HEK293 (cell line): ENCODE results near the gene PSMD2.

Experiments
- BCL11B ChIP-seq: fragments of 450-650 bp; formaldehyde crosslinking; IDR thresholded peaks from 2 replicates; pipeline ENCODE4 v1.5.1; 2016; ENCODE audit warnings: low read depth, missing biosample characterization, missing genetic modification characterization
- EGR2 ChIP-seq: fragments of 450-650 bp; formaldehyde crosslinking; IDR thresholded peaks from 2 replicates; pipeline ENCODE4 v1.5.1; 2016; ENCODE audit warnings: low read depth, missing biosample characterization, missing genetic modification characterization
- KLF1 ChIP-seq: fragments of 450-650 bp; formaldehyde crosslinking; IDR thresholded peaks from 2 replicates; pipeline ENCODE4 v1.5.1; 2016; ENCODE audit warnings: missing biosample characterization, missing genetic modification characterization
- MEIS1 ChIP-seq: sonication (generic); formaldehyde crosslinking; IDR thresholded peaks from 2 replicates; pipeline ENCODE4 v1.8.1; 2022; ENCODE audit warnings: missing genetic modification reagents, mild to moderate bottlenecking, borderline replicate concordance
- SP2 ChIP-seq: fragments of 450-650 bp; formaldehyde crosslinking; IDR thresholded peaks from 2 replicates; pipeline ENCODE4 v1.5.1; 2016; ENCODE audit warnings: missing biosample characterization, missing genetic modification characterization
- ZBTB8A ChIP-seq: fragments of 450-650 bp; formaldehyde crosslinking; IDR thresholded peaks from 2 replicates; pipeline ENCODE4 v1.5.1; 2016; ENCODE audit warnings: missing biosample characterization, missing genetic modification characterization
- ZEB2 ChIP-seq: fragments of 450-650 bp; formaldehyde crosslinking; IDR thresholded peaks from 2 replicates; pipeline ENCODE4 v1.5.1; 2016; ENCODE audit warnings: missing biosample characterization, missing genetic modification characterization
- ZNF155 ChIP-seq: fragments of 450-650 bp; formaldehyde crosslinking; IDR thresholded peaks from 2 replicates; pipeline ENCODE4 v1.5.1; 2016; ENCODE audit warnings: missing biosample characterization, missing genetic modification characterization
- ZNF175 ChIP-seq: fragments of 450-650 bp; formaldehyde crosslinking; IDR thresholded peaks from 2 replicates; pipeline ENCODE4 v1.5.1; 2016; ENCODE audit warnings: missing biosample characterization, missing genetic modification characterization
- ZNF248 ChIP-seq: fragments of 450-650 bp; formaldehyde crosslinking; IDR thresholded peaks from 2 replicates; pipeline ENCODE4 v1.5.1; 2017; ENCODE audit warnings: missing biosample characterization, missing genetic modification characterization
- ZNF335 ChIP-seq: fragments of 450-650 bp; formaldehyde crosslinking; conservative IDR thresholded peaks from 2 replicates; pipeline ENCODE4 v1.5.1; 2016; ENCODE audit warnings: missing biosample characterization, missing genetic modification characterization
- ZNF341 ChIP-seq: fragments of 450-650 bp; formaldehyde crosslinking; IDR thresholded peaks from 2 replicates; pipeline ENCODE4; 2016; ENCODE audit warnings: low read depth, missing biosample characterization, missing genetic modification characterization
- ZNF529 ChIP-seq: fragments of 450-650 bp; formaldehyde crosslinking; IDR thresholded peaks from 2 replicates; pipeline ENCODE4 v1.5.1; 2017; ENCODE audit warnings: missing genetic modification characterization, missing biosample characterization; ENCODE audit not compliant: insufficient replicate concordance
- ZNF544 ChIP-seq: fragments of 450-650 bp; formaldehyde crosslinking; IDR thresholded peaks from 2 replicates; pipeline ENCODE4 v1.5.0; 2017; ENCODE audit warnings: missing biosample characterization, missing genetic modification characterization
- ZNF549 ChIP-seq: fragments of 450-650 bp; IDR thresholded peaks from 2 replicates; pipeline ENCODE4 v1.5.1; 2018; ENCODE audit warnings: missing biosample characterization, missing genetic modification characterization, mild to moderate bottlenecking, inconsistent platforms, moderate library complexity
- ZNF596 ChIP-seq: fragments of 450-650 bp; IDR thresholded peaks from 2 replicates; pipeline ENCODE4 v1.5.0; 2018; ENCODE audit warnings: missing biosample characterization, mild to moderate bottlenecking, missing genetic modification characterization, moderate library complexity
- ZNF600 ChIP-seq: fragments of 450-650 bp; formaldehyde crosslinking; IDR thresholded peaks from 2 replicates; pipeline ENCODE4 v1.5.1; 2016; ENCODE audit warnings: missing biosample characterization, missing genetic modification characterization
- ZNF626 ChIP-seq: fragments of 450-650 bp; sonication (Bioruptor Pico); formaldehyde crosslinking; IDR thresholded peaks from 2 replicates; pipeline ENCODE4 v1.5.1; 2018; ENCODE audit warnings: missing biosample characterization, missing genetic modification characterization, inconsistent platforms
- ZNF629 ChIP-seq: fragments of 450-650 bp; formaldehyde crosslinking; IDR thresholded peaks from 2 replicates; pipeline ENCODE4 v1.5.1; 2017; ENCODE audit warnings: missing biosample characterization, missing genetic modification characterization
- ZNF658 ChIP-seq: fragments of 450-650 bp; formaldehyde crosslinking; IDR thresholded peaks from 2 replicates; pipeline ENCODE4; 2016; ENCODE audit warnings: missing biosample characterization, missing genetic modification characterization
- ZNF677 ChIP-seq: fragments of 450-650 bp; IDR thresholded peaks from 2 replicates; pipeline ENCODE4 v1.5.0; 2018; ENCODE audit warnings: missing biosample characterization, mild to moderate bottlenecking, missing genetic modification characterization, moderate library complexity
- ZNF837 ChIP-seq: fragments of 450-650 bp; formaldehyde crosslinking; IDR thresholded peaks from 2 replicates; pipeline ENCODE4 v1.5.1; 2016; ENCODE audit warnings: missing biosample characterization, missing genetic modification characterization
- TF ChIP-seq, protein P1 (sequence below): fragments of 450-650 bp; formaldehyde crosslinking; IDR thresholded peaks from 2 replicates; pipeline ENCODE4 v1.5.1; 2016; ENCODE audit warnings: missing biosample characterization, missing genetic modification characterization
- TF ChIP-seq, protein P2 (sequence below): fragments of 450-650 bp; formaldehyde crosslinking; IDR thresholded peaks from 2 replicates; pipeline ENCODE4; 2016; ENCODE audit warnings: missing biosample characterization, missing genetic modification characterization
- TF ChIP-seq, protein P3 (sequence below): fragments of 450-650 bp; formaldehyde crosslinking; IDR thresholded peaks from 2 replicates; pipeline ENCODE4 v1.5.1; 2016; ENCODE audit warnings: missing biosample characterization, missing genetic modification characterization
- TF ChIP-seq, protein P4 (sequence below): fragments of 450-650 bp; formaldehyde crosslinking; IDR thresholded peaks from 2 replicates; pipeline ENCODE4 v1.5.1; 2016; ENCODE audit warnings: missing biosample characterization, missing genetic modification characterization
- TF ChIP-seq, protein P5 (sequence below): fragments of 450-650 bp; formaldehyde crosslinking; IDR thresholded peaks from 2 replicates; pipeline ENCODE4 v1.5.1; 2017; ENCODE audit warnings: missing biosample characterization, missing genetic modification characterization
- TF ChIP-seq, protein P6 (sequence below): fragments of 450-650 bp; formaldehyde crosslinking; IDR thresholded peaks from 2 replicates; pipeline ENCODE4 v1.5.1; 2016; ENCODE audit warnings: missing biosample characterization, missing genetic modification characterization

PSMD2 gene

DNA sequence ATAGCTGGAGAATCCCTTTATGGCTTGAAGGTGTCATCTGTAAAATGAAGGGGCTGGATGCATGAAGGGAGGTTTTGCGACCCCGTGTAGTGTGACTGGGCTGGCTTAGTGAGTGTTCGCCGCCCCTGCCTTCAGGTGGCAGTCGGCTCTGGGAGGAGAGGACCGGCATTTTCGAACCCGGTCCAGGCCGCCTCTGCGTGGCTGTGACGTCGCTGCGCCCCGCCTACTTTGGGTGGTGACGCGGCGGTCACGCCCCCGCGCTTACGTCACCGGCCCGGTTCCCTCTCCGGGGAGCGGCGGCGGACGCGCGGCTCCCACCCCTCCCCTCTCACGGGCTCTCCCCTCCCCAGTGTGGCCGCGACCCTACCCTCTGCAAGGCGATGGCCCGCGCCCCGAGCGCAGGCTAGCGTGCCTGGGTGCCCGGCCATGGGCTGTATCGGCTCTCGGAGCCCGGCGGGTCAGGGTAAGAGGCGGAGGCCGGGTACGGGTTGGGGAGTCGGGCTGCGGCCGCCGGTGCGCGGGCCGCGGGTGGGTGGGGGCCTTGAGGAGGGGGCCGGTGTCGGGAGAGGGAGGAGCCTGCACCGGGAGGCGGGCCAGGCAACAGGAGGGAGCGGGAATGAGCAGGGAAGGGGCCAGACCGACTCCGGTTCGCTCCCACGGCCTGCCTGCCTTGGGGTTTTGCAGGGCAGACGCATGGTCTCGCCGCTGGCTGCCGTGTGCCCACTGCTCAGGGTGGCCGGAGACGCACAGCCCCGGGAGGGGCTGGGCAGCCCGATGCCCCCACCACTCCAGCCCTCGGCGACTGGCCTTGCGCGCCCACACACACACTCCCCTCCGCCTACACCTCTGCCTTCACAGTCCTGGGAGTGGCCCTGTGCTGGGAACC is 36.9 kb downstream of the PSMD2 start (continued):
- TF ChIP-seq, protein P1, sequence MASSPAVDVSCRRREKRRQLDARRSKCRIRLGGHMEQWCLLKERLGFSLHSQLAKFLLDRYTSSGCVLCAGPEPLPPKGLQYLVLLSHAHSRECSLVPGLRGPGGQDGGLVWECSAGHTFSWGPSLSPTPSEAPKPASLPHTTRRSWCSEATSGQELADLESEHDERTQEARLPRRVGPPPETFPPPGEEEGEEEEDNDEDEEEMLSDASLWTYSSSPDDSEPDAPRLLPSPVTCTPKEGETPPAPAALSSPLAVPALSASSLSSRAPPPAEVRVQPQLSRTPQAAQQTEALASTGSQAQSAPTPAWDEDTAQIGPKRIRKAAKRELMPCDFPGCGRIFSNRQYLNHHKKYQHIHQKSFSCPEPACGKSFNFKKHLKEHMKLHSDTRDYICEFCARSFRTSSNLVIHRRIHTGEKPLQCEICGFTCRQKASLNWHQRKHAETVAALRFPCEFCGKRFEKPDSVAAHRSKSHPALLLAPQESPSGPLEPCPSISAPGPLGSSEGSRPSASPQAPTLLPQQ (tag by site-specific recombination), result no peak
- TF ChIP-seq KLF1 (tag by site-specific recombination) (peak; percentile 59), ZNF544 (no peak), ZNF529 (no peak), SP2 (peak; percentile 86), ZEB2 (tag by site-specific recombination) (peak; percentile 76; the same call in 1 of the 2 replicates), ZNF248 (tag by site-specific recombination) (no peak), ZNF677 (tag by site-specific recombination) (no peak), ZNF629 (tag by site-specific recombination) (peak; percentile 99), BCL11B (peak; percentile 79; the same call in 1 of the 2 replicates), ZNF335 (tag by site-specific recombination) (peak; percentile 47), ZNF596 (tag by site-specific recombination) (no peak), ZNF175 (no peak), ZNF341 (tag by site-specific recombination) (peak; percentile 70), ZNF155 (tag by site-specific recombination) (no peak), MEIS1 (CRISPR knock-in tag) (no peak), ZBTB8A (tag by site-specific recombination) (peak; percentile 64; the same call in 1 of the 2 replicates), ZNF837 (tag by site-specific recombination) (no peak), EGR2 (tag by site-specific recombination) (peak; percentile 77), ZNF626 (tag by site-specific recombination) (no peak), ZNF658 (tag by site-specific recombination) (no peak), ZNF549 (tag by site-specific recombination) (no peak), ZNF600 (tag by site-specific recombination) (peak; percentile 81; the same call in 1 of the 2 replicates)
- TF ChIP-seq, protein P2, sequence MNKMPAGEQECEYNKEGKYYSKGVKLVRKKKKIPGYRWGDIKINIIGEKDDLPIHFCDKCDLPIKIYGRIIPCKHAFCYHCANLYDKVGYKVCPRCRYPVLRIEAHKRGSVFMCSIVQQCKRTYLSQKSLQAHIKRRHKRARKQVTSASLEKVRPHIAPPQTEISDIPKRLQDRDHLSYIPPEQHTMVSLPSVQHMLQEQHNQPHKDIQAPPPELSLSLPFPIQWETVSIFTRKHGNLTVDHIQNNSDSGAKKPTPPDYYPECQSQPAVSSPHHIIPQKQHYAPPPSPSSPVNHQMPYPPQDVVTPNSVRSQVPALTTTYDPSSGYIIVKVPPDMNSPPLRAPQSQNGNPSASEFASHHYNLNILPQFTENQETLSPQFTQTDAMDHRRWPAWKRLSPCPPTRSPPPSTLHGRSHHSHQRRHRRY (tag by site-specific recombination), result no peak
- TF ChIP-seq, protein P3, sequence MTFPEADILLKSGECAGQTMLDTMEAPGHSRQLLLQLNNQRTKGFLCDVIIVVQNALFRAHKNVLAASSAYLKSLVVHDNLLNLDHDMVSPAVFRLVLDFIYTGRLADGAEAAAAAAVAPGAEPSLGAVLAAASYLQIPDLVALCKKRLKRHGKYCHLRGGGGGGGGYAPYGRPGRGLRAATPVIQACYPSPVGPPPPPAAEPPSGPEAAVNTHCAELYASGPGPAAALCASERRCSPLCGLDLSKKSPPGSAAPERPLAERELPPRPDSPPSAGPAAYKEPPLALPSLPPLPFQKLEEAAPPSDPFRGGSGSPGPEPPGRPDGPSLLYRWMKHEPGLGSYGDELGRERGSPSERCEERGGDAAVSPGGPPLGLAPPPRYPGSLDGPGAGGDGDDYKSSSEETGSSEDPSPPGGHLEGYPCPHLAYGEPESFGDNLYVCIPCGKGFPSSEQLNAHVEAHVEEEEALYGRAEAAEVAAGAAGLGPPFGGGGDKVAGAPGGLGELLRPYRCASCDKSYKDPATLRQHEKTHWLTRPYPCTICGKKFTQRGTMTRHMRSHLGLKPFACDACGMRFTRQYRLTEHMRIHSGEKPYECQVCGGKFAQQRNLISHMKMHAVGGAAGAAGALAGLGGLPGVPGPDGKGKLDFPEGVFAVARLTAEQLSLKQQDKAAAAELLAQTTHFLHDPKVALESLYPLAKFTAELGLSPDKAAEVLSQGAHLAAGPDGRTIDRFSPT (tag by site-specific recombination), result peak; percentile 81
- TF ChIP-seq, protein P4, sequence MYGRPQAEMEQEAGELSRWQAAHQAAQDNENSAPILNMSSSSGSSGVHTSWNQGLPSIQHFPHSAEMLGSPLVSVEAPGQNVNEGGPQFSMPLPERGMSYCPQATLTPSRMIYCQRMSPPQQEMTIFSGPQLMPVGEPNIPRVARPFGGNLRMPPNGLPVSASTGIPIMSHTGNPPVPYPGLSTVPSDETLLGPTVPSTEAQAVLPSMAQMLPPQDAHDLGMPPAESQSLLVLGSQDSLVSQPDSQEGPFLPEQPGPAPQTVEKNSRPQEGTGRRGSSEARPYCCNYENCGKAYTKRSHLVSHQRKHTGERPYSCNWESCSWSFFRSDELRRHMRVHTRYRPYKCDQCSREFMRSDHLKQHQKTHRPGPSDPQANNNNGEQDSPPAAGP (tag by site-specific recombination), result peak; percentile 77
- TF ChIP-seq, protein P5, sequence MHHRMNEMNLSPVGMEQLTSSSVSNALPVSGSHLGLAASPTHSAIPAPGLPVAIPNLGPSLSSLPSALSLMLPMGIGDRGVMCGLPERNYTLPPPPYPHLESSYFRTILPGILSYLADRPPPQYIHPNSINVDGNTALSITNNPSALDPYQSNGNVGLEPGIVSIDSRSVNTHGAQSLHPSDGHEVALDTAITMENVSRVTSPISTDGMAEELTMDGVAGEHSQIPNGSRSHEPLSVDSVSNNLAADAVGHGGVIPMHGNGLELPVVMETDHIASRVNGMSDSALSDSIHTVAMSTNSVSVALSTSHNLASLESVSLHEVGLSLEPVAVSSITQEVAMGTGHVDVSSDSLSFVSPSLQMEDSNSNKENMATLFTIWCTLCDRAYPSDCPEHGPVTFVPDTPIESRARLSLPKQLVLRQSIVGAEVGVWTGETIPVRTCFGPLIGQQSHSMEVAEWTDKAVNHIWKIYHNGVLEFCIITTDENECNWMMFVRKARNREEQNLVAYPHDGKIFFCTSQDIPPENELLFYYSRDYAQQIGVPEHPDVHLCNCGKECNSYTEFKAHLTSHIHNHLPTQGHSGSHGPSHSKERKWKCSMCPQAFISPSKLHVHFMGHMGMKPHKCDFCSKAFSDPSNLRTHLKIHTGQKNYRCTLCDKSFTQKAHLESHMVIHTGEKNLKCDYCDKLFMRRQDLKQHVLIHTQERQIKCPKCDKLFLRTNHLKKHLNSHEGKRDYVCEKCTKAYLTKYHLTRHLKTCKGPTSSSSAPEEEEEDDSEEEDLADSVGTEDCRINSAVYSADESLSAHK (tag by site-specific recombination), result 0 out of 2 replicates have a peak, but pooled peaks have one; percentile 17
- TF ChIP-seq, protein P6, sequence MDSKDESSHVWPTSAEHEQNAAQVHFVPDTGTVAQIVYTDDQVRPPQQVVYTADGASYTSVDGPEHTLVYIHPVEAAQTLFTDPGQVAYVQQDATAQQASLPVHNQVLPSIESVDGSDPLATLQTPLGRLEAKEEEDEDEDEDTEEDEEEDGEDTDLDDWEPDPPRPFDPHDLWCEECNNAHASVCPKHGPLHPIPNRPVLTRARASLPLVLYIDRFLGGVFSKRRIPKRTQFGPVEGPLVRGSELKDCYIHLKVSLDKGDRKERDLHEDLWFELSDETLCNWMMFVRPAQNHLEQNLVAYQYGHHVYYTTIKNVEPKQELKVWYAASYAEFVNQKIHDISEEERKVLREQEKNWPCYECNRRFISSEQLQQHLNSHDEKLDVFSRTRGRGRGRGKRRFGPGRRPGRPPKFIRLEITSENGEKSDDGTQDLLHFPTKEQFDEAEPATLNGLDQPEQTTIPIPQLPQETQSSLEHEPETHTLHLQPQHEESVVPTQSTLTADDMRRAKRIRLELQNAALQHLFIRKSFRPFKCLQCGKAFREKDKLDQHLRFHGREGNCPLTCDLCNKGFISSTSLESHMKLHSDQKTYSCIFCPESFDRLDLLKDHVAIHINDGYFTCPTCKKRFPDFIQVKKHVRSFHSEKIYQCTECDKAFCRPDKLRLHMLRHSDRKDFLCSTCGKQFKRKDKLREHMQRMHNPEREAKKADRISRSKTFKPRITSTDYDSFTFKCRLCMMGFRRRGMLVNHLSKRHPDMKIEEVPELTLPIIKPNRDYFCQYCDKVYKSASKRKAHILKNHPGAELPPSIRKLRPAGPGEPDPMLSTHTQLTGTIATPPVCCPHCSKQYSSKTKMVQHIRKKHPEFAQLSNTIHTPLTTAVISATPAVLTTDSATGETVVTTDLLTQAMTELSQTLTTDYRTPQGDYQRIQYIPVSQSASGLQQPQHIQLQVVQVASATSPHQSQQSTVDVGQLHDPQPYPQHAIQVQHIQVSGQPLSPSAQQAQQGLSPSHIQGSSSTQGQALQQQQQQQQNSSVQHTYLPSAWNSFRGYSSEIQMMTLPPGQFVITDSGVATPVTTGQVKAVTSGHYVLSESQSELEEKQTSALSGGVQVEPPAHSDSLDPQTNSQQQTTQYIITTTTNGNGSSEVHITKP, result peak; percentile 44; the same call in 1 of the 2 replicates
